ENCODE results near the gene ANKRD12. TPM values are rescaled to one million over a fixed set of nuclear protein-coding genes. Genes with fewer than 3 reads are reported as not detected.

ANKRD12 gene
- total and polyA plus RNA-seq, 2 donors (not counting 1 experiment from before 2014, with no cell fraction given): 13.0 to 53.3 TPM

GRCh38 chr18:9172506-9173127 is 36.0 kb downstream of the ANKRD12 start:
- H3K27me3 ChIP-seq (ENCODE audit: control insufficient read depth, insufficient read depth, low read length): no peaks in the 10 kb centered on the region
- DNase-seq (ENCODE audit: low read depth in 2 of 2): no peak
- peaks cover 49% of the 10 kb centered on the region for H3K79me2 ChIP-seq (ENCODE audit: control insufficient read depth, insufficient read depth, low read length)
- no peak overlapping the region for H3K4me2 ChIP-seq (ENCODE audit: extremely low read depth, insufficient read depth, low read length)
- H3K36me3 ChIP-seq (ENCODE audit: control insufficient read depth, insufficient read depth, low read length): no peaks in the 10 kb centered on the region
- H3K4me1 ChIP-seq (ENCODE audit: control insufficient read depth, extremely low read depth, insufficient read depth, low read length): no peaks in the 10 kb centered on the region
- H3K4me3 ChIP-seq (replicated peaks in 1 of 4; ENCODE audit: control extremely low read depth in 1 of 4, insufficient read depth in 1 of 4, low read depth in 3 of 4, low read length in 4 of 4): no peak overlapping the region
- H3K9me3 ChIP-seq (ENCODE audit: control insufficient read depth, insufficient read depth, low read depth, low read length): no peaks in the 10 kb centered on the region
- no peaks in the 10 kb centered on the region for H4K20me1 ChIP-seq (ENCODE audit: control insufficient read depth, extremely low read depth, insufficient read depth, low read length)
- TF ChIP-seq EZH2 (IDR thresholded peaks at IDR 0.05; ENCODE audit: low read length, missing control alignments) (no peak), CTCF (conservative IDR thresholded peaks at IDR 0.05 in 1 of 2, IDR thresholded peaks at IDR 0.05 in 1 of 2; ENCODE audit: low read depth in 1 of 2, low read length in 2 of 2) (no peak)
- no peak overlapping the region for H3K27ac ChIP-seq (ENCODE audit: insufficient read depth, low read length)
- H2AFZ ChIP-seq (ENCODE audit: low read length): no peak overlapping the region
- no peak overlapping the region for H3K9ac ChIP-seq (ENCODE audit: insufficient read depth, low read length)

GRCh38 chr18:9173770-9174233 is 37.2 kb downstream of the ANKRD12 start:
- H2AFZ ChIP-seq (ENCODE audit: low read length): no peak overlapping the region
- H3K4me3 ChIP-seq (replicated peaks in 1 of 4; ENCODE audit: control extremely low read depth in 1 of 4, insufficient read depth in 1 of 4, low read depth in 3 of 4, low read length in 4 of 4): no peak overlapping the region
- H3K27me3 ChIP-seq (ENCODE audit: control insufficient read depth, insufficient read depth, low read length): no peaks in the 10 kb centered on the region
- no peaks in the 10 kb centered on the region for H3K36me3 ChIP-seq (ENCODE audit: control insufficient read depth, insufficient read depth, low read length)
- no peak overlapping the region for H3K27ac ChIP-seq (ENCODE audit: insufficient read depth, low read length)
- DNase-seq (ENCODE audit: low read depth in 2 of 2): no peak
- no peak overlapping the region for H3K4me2 ChIP-seq (ENCODE audit: extremely low read depth, insufficient read depth, low read length)
- no peaks in the 10 kb centered on the region for H3K4me1 ChIP-seq (ENCODE audit: control insufficient read depth, extremely low read depth, insufficient read depth, low read length)
- H3K9me3 ChIP-seq (ENCODE audit: control insufficient read depth, insufficient read depth, low read depth, low read length): no peaks in the 10 kb centered on the region
- H3K79me2 ChIP-seq (ENCODE audit: control insufficient read depth, insufficient read depth, low read length): peaks cover 50% of the 10 kb centered on the region
- no peak overlapping the region for H3K9ac ChIP-seq (ENCODE audit: insufficient read depth, low read length)
- no peaks in the 10 kb centered on the region for H4K20me1 ChIP-seq (ENCODE audit: control insufficient read depth, extremely low read depth, insufficient read depth, low read length)
- no peak for TF ChIP-seq CTCF (conservative IDR thresholded peaks at IDR 0.05 in 1 of 2, IDR thresholded peaks at IDR 0.05 in 1 of 2; ENCODE audit: low read depth in 1 of 2, low read length in 2 of 2)
- no peak for TF ChIP-seq EZH2 (IDR thresholded peaks at IDR 0.05; ENCODE audit: low read length, missing control alignments)

GRCh38 chr18:9174302-9174701 is 37.7 kb downstream of the ANKRD12 start:
- Histone ChIP-seq H3K4me2 (ENCODE audit: extremely low read depth, insufficient read depth, low read length) (no peak overlapping the region), H3K79me2 (ENCODE audit: control insufficient read depth, insufficient read depth, low read length) (peaks cover 54% of the 10 kb centered on the region), H3K36me3 (ENCODE audit: control insufficient read depth, insufficient read depth, low read length) (no peaks in the 10 kb centered on the region), H3K27ac (ENCODE audit: insufficient read depth, low read length) (no peak overlapping the region), H3K27me3 (ENCODE audit: control insufficient read depth, insufficient read depth, low read length) (no peaks in the 10 kb centered on the region), H3K9ac (ENCODE audit: insufficient read depth, low read length) (no peak overlapping the region), H4K20me1 (ENCODE audit: control insufficient read depth, extremely low read depth, insufficient read depth, low read length) (no peaks in the 10 kb centered on the region), H3K4me1 (ENCODE audit: control insufficient read depth, extremely low read depth, insufficient read depth, low read length) (no peaks in the 10 kb centered on the region), H3K4me3 (replicated peaks in 1 of 4; ENCODE audit: control extremely low read depth in 1 of 4, insufficient read depth in 1 of 4, low read depth in 3 of 4, low read length in 4 of 4) (no peak overlapping the region), H2AFZ (ENCODE audit: low read length) (no peak overlapping the region), H3K9me3 (ENCODE audit: control insufficient read depth, insufficient read depth, low read depth, low read length) (no peaks in the 10 kb centered on the region)
- no peak for DNase-seq (ENCODE audit: low read depth in 2 of 2)
- no peak for TF ChIP-seq EZH2 (IDR thresholded peaks at IDR 0.05; ENCODE audit: low read length, missing control alignments)
- no peak for TF ChIP-seq CTCF (conservative IDR thresholded peaks at IDR 0.05 in 1 of 2, IDR thresholded peaks at IDR 0.05 in 1 of 2; ENCODE audit: low read depth in 1 of 2, low read length in 2 of 2)
